ENCODE results near the gene RHPN2. TPM values are rescaled to one million over a fixed set of nuclear protein-coding genes. Genes with fewer than 3 reads are reported as not detected.

The RHPN2 gene
- 0.67 TPM for total RNA-seq
- long read RNA-seq, partial matches to known transcripts: 0 of 1 reads
- long read RNA-seq, other reads (novel, unspliced or antisense): 1 of 1 reads

- intact Hi-C loops (cut with DNase I): no loop called here
- no peak for DNase-seq (ENCODE audit: low spot score)
Measured at GRCh38 chr19:33064792-33065550, at the start of gene RHPN2. RHPN2 (minus strand) TSS chr19:33064888; CDS start chr19:33064852, 36 bp downstream.

- intact Hi-C loops (cut with DNase I): no loop called here
- DNase-seq (ENCODE audit: low spot score): no peak
Measured at GRCh38 chr19:33114312-33114711, 49.6 kb upstream of the RHPN2 start.

- no peak for DNase-seq (ENCODE audit: low spot score)
- intact Hi-C loops (cut with DNase I): no loop called here
Measured at GRCh38 chr19:33111587-33111986, 46.9 kb upstream of the RHPN2 start.

- intact Hi-C loops (cut with DNase I): no loop called here
- DNase-seq (ENCODE audit: low spot score): no peak
Measured at GRCh38 chr19:33110137-33110910, 45.6 kb upstream of the RHPN2 start.

GRCh38 chr19:33108161-33108560 lies 43.5 kb upstream of the RHPN2 start:
- intact Hi-C loops (cut with DNase I): no loop called here
- DNase-seq (ENCODE audit: low spot score): no peak

GRCh38 chr19:33102893-33103292 lies 38.2 kb upstream of the RHPN2 start:
- no peak for DNase-seq (ENCODE audit: low spot score)
- intact Hi-C loops (cut with DNase I): no loop called here

- intact Hi-C loops (cut with DNase I): no loop called here
- DNase-seq (ENCODE audit: low spot score): no peak
Measured at GRCh38 chr19:33100894-33101644, 36.4 kb upstream of the RHPN2 start.

- intact Hi-C loops (cut with DNase I): no loop called here
- no peak for DNase-seq (ENCODE audit: low spot score)
Measured at GRCh38 chr19:33098055-33098534, 33.4 kb upstream of the RHPN2 start.

- no peak for DNase-seq (ENCODE audit: low spot score)
- intact Hi-C loops (cut with DNase I): no loop called here
Measured at GRCh38 chr19:33096005-33096404, 31.3 kb upstream of the RHPN2 start.

GRCh38 chr19:33094436-33095067 lies 29.9 kb upstream of the RHPN2 start:
- DNase-seq (ENCODE audit: low spot score): no peak
- intact Hi-C loops (cut with DNase I): no loop called here

GRCh38 chr19:33093420-33094210 lies 28.9 kb upstream of the RHPN2 start:
- intact Hi-C loops (cut with DNase I): no loop called here
- no peak for DNase-seq (ENCODE audit: low spot score)

- DNase-seq (ENCODE audit: low spot score): no peak
- intact Hi-C loops (cut with DNase I): no loop called here
Measured at GRCh38 chr19:33090179-33090578, 25.5 kb upstream of the RHPN2 start.

GRCh38 chr19:33089010-33089409 lies 24.3 kb upstream of the RHPN2 start:
- DNase-seq (ENCODE audit: low spot score): no peak
- intact Hi-C loops (cut with DNase I): loop anchor here (10.0 kb wide), 1 partner anchor 114 kb away; the partner anchor contains the start of genes CEP89 and FAAP24

- intact Hi-C loops (cut with DNase I): loop anchor here (10.0 kb wide), 1 partner anchor 112 kb away; the partner anchor contains the start of genes CEP89 and FAAP24
- no peak for DNase-seq (ENCODE audit: low spot score)
Measured at GRCh38 chr19:33086955-33087354, 22.3 kb upstream of the RHPN2 start.

- DNase-seq (ENCODE audit: low spot score): no peak
- intact Hi-C loops (cut with DNase I): loop anchor here (10.0 kb wide), 1 partner anchor 111 kb away; the partner anchor contains the start of genes CEP89 and FAAP24
Measured at GRCh38 chr19:33085570-33086128, 21.0 kb upstream of the RHPN2 start.

GRCh38 chr19:33080761-33081681 lies 16.3 kb upstream of the RHPN2 start, which contains the start of gene GPATCH1:
GPATCH1 (plus strand) TSS chr19:33081181; CDS start chr19:33081194, 13 bp downstream.
- DNase-seq (ENCODE audit: low spot score): peak; percentile 95
- intact Hi-C loops (cut with DNase I): loop anchor here (5.0 to 10.0 kb wide), 2 partner anchors 96 to 106 kb away; partner anchors contain the start of genes CEP89 and FAAP24

GRCh38 chr19:33075519-33075918 lies 10.8 kb upstream of the RHPN2 start:
- intact Hi-C loops (cut with DNase I): loop anchor here (10.0 kb wide), 1 partner anchor 731 kb away; the partner anchor contains the start of gene ZNF507
- no peak for DNase-seq (ENCODE audit: low spot score)
